Panc1 (cell line): ENCODE measurements around the gene PBX1. TPM values are rescaled to one million over a fixed set of nuclear protein-coding genes. Genes with fewer than 3 reads are reported as not detected.

ENCODE experiments used
- ATAC-seq: fragments of 200-7000 bp; cut with Tn5 transposase; 2 replicates; pipeline ENCODE4 v1.9.1; 2020; ENCODE audit warnings: mild to moderate bottlenecking, moderate library complexity
- BruUV-seq: library from RNA; stranded (reverse); fragments of 400-500 nt; replicated peaks from 2 replicates; lab custom pipeline; 2021; lab: Mats Ljungman, UMichigan
- CTCF ChIA-PET: fragments of 300-600 bp; sonication (Branson Sonifier 250); formaldehyde crosslinking; loops from one replicate; lab custom pipeline; 2022; ENCODE audit warnings: antibody characterized with exemption; lab: Charles Lee
- POLR2A ChIA-PET: fragments of 300-600 bp; sonication (Branson Sonifier 250); formaldehyde crosslinking; loops from one replicate; lab custom pipeline; 2022; ENCODE audit warnings: antibody characterized with exemption; lab: Charles Lee
- DNase-seq: peaks from one replicate; pipeline ENCODE4 v3.0.0-alpha.2; 2010; ENCODE audit warnings: low read depth, low spot score
- H3K27ac ChIP-seq: 2 replicates; pipeline ENCODE4 v1.5.1; 2011; ENCODE audit warnings: mild to moderate bottlenecking, low read length, inconsistent platforms
- H3K27me3 ChIP-seq: fragments of 200-500 bp; sonication (Bioruptor generic); 2 replicates; pipeline ENCODE4 v1.6.0; 2014; ENCODE audit warnings: low read length, inconsistent platforms; ENCODE audit not compliant: control insufficient read depth, insufficient read depth
- H3K36me3 ChIP-seq: fragments of 200-500 bp; sonication (Bioruptor generic); 2 replicates; pipeline ENCODE4 v1.5.1; 2014; ENCODE audit warnings: inconsistent platforms, mild to moderate bottlenecking, low read length, moderate library complexity; ENCODE audit not compliant: control insufficient read depth, insufficient read depth
- H3K4me1 ChIP-seq: 2 replicates; pipeline ENCODE4 v1.5.1; 2011; ENCODE audit warnings: inconsistent platforms, mild to moderate bottlenecking, low read length, moderate library complexity; ENCODE audit not compliant: control insufficient read depth, insufficient read depth
- H3K4me3 ChIP-seq, 2 experiments: 2 replicates each; pipeline ENCODE4 v1.5.1; 2011 to 2012; ENCODE audit warnings: low read depth in 2 of 2, low read length in 2 of 2, mild to moderate bottlenecking in 2 of 2, inconsistent platforms in 1 of 2, moderate library complexity in 1 of 2
- H3K9me3 ChIP-seq: fragments of 200-500 bp; sonication (Bioruptor generic); 2 replicates; pipeline ENCODE4 v1.5.1; 2014; ENCODE audit warnings: low read depth, mild to moderate bottlenecking, inconsistent platforms, low read length, moderate library complexity; ENCODE audit not compliant: control insufficient read depth, insufficient read depth
- POLR2AphosphoS5 ChIP-seq: IDR thresholded peaks from 2 replicates; pipeline ENCODE4 v1.6.1; 2012; ENCODE audit warnings: mild to moderate bottlenecking, low read depth, low read length, moderate library complexity
- SIN3A ChIP-seq: IDR thresholded peaks from 2 replicates; pipeline ENCODE4 v1.6.1; 2012; ENCODE audit warnings: low read depth, mild to moderate bottlenecking, low read length, moderate library complexity, borderline replicate concordance; ENCODE audit not compliant: insufficient read depth
- TCF7L2 ChIP-seq: IDR thresholded peaks from 2 replicates; pipeline ENCODE4 v1.6.1; 2011; ENCODE audit warnings: mild to moderate bottlenecking, low read depth, low read length, inconsistent platforms
- in situ Hi-C: cut with HindIII; loops from 2 replicates; pipeline ENCODE4 v1.10.0; 2016; ENCODE audit warnings: low sequenced_read_pairs, low pct_unique_long_range_greater_than_20kb
- intact Hi-C: fragments of 100-400 bp; cut with micrococcal nuclease; formaldehyde crosslinking; loops from one replicate; pipeline ENCODE4 v1.10.0; 2022; ENCODE audit not compliant: unreplicated experiment
- total RNA-seq: library from RNA; stranded (reverse); gene quantifications from one replicate; pipeline ENCODE4 v1.2.1, GENCODE V29; 2021; ENCODE audit not compliant: unreplicated experiment
- TF ChIP-seq, protein P1 (sequence below): fragments of 450-650 bp; IDR thresholded peaks from 2 replicates; pipeline ENCODE4 v1.5.1; 2017; ENCODE audit warnings: mild to moderate bottlenecking
- TF ChIP-seq, protein P2 (sequence below), 2 experiments: IDR thresholded peaks; 2 replicates each; pipeline ENCODE4 v1.6.1; 2011 to 2012; ENCODE audit warnings: low read depth in 2 of 2, control low read depth in 1 of 2, low read length in 1 of 2, mild to moderate bottlenecking in 1 of 2, moderate library complexity in 1 of 2; ENCODE audit not compliant: insufficient read depth in 1 of 2

The PBX1 gene
- total RNA-seq, 1 experiment from 2014 or later, result 2.0 TPM

DNA sequence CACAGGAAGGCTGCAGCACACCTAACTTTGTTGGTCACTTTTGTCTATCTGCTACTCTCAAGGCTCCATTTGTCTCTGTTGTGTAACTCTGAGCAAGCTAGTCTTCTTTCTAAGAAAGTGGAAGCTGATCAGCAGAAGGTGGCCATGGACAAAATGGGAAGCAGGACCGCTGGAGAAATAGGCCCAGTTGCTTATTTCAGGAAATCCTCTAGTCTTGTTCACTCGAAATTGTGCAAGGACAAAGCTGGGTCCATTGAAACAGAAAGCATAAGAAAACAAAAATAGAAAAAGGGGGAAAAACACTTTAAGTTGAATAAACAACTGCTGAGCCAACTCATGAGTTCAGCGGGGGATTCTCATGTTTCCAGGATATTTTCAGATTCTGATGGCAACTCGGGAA, 150.1 kb downstream of the PBX1 start:
- CTCF ChIA-PET, result no interaction called here
- ATAC-seq (no peak), DNase-seq (no peak)
- H3K27me3 ChIP-seq, result no peaks in the 10 kb centered on the region
- TF ChIP-seq, protein P1, sequence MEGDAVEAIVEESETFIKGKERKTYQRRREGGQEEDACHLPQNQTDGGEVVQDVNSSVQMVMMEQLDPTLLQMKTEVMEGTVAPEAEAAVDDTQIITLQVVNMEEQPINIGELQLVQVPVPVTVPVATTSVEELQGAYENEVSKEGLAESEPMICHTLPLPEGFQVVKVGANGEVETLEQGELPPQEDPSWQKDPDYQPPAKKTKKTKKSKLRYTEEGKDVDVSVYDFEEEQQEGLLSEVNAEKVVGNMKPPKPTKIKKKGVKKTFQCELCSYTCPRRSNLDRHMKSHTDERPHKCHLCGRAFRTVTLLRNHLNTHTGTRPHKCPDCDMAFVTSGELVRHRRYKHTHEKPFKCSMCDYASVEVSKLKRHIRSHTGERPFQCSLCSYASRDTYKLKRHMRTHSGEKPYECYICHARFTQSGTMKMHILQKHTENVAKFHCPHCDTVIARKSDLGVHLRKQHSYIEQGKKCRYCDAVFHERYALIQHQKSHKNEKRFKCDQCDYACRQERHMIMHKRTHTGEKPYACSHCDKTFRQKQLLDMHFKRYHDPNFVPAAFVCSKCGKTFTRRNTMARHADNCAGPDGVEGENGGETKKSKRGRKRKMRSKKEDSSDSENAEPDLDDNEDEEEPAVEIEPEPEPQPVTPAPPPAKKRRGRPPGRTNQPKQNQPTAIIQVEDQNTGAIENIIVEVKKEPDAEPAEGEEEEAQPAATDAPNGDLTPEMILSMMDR, result no peak
- TF ChIP-seq SIN3A, result no peak
- no peak for TF ChIP-seq TCF7L2
- TF ChIP-seq POLR2AphosphoS5, result no peak
- TF ChIP-seq, protein P2, sequence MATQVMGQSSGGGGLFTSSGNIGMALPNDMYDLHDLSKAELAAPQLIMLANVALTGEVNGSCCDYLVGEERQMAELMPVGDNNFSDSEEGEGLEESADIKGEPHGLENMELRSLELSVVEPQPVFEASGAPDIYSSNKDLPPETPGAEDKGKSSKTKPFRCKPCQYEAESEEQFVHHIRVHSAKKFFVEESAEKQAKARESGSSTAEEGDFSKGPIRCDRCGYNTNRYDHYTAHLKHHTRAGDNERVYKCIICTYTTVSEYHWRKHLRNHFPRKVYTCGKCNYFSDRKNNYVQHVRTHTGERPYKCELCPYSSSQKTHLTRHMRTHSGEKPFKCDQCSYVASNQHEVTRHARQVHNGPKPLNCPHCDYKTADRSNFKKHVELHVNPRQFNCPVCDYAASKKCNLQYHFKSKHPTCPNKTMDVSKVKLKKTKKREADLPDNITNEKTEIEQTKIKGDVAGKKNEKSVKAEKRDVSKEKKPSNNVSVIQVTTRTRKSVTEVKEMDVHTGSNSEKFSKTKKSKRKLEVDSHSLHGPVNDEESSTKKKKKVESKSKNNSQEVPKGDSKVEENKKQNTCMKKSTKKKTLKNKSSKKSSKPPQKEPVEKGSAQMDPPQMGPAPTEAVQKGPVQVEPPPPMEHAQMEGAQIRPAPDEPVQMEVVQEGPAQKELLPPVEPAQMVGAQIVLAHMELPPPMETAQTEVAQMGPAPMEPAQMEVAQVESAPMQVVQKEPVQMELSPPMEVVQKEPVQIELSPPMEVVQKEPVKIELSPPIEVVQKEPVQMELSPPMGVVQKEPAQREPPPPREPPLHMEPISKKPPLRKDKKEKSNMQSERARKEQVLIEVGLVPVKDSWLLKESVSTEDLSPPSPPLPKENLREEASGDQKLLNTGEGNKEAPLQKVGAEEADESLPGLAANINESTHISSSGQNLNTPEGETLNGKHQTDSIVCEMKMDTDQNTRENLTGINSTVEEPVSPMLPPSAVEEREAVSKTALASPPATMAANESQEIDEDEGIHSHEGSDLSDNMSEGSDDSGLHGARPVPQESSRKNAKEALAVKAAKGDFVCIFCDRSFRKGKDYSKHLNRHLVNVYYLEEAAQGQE (IDR thresholded peaks at IDR 0.05; ENCODE audit: insufficient read depth in 1 of 2, low read depth in 2 of 2, low read length in 1 of 2), result no peak
- no peaks in the 10 kb centered on the region for H3K36me3 ChIP-seq
- BruUV-seq, result no TSS peak
- H3K9me3 ChIP-seq, result no peaks in the 10 kb centered on the region
- H3K4me3 ChIP-seq, result no peak overlapping the region
- intact Hi-C loops, result no loop called here
- H3K27ac ChIP-seq, result no peak overlapping the region
- H3K4me1 ChIP-seq, result no peaks in the 10 kb centered on the region
- in situ Hi-C loops, result no loop called here
- POLR2A ChIA-PET, result no interaction called here

DNA sequence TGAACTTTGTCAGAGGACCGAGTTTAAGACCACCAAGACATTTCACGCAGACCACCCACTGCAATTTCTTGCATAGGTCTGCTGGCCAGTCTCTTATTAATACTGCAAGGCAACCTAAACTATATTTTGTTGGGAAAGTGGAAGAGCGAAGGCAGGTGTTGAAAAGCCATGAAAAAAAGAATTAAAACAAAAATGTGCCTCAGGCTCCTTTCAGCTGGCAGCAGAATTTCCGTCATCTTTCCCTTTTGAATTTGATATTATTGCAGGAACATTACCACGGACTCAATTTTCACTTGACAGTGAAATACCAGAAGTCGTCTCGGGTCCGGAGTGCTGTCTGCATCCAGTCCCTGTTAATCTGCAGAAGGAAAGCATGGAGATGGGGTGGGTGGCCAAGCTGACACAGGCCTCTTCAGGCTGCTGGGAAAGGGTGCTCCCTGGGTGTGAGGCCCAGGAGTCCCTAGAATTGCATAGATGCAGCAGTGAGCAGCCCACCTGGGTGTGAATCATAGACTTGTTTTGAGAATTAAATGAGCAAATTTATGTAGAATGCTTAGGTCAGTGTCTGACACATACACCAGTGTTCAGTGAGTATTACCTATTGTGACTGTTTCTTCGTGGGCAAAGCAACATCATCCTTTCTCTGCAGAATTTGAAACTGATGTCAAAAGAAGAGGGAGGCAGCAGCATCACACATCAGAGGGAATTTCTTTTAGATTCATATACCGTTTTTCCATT, 150.7 kb downstream of the PBX1 start:
- ATAC-seq (no peak), DNase-seq (no peak)
- Histone ChIP-seq H3K36me3 (no peaks in the 10 kb centered on the region), H3K9me3 (no peaks in the 10 kb centered on the region), H3K27ac (no peak overlapping the region), H3K4me3 (no peak overlapping the region), H3K27me3 (no peaks in the 10 kb centered on the region), H3K4me1 (no peaks in the 10 kb centered on the region)
- intact Hi-C loops, result no loop called here
- TF ChIP-seq, protein P2 (IDR thresholded peaks at IDR 0.05; ENCODE audit: insufficient read depth in 1 of 2, low read depth in 2 of 2, low read length in 1 of 2), result no peak
- TF ChIP-seq, protein P1, result no peak
- TF ChIP-seq SIN3A (no peak), POLR2AphosphoS5 (no peak), TCF7L2 (no peak)
- BruUV-seq, result no TSS peak
- POLR2A ChIA-PET, result no interaction called here
- CTCF ChIA-PET, result no interaction called here
- in situ Hi-C loops, result no loop called here
